ENCODE measurements around the gene PSMD1.
"Not testable (repeated sequence)": the region's sequence is repeated elsewhere in the genome, so short reads cannot be mapped to it uniquely, and the experiment has no call there.

Gene PSMD1

GRCh38 chr2:231188506-231189170 lies 132.0 kb downstream of the PSMD1 start:
- no peak for DNase-seq

GRCh38 chr2:231189171-231189530 lies 132.5 kb downstream of the PSMD1 start:
- no peak for DNase-seq

DNA sequence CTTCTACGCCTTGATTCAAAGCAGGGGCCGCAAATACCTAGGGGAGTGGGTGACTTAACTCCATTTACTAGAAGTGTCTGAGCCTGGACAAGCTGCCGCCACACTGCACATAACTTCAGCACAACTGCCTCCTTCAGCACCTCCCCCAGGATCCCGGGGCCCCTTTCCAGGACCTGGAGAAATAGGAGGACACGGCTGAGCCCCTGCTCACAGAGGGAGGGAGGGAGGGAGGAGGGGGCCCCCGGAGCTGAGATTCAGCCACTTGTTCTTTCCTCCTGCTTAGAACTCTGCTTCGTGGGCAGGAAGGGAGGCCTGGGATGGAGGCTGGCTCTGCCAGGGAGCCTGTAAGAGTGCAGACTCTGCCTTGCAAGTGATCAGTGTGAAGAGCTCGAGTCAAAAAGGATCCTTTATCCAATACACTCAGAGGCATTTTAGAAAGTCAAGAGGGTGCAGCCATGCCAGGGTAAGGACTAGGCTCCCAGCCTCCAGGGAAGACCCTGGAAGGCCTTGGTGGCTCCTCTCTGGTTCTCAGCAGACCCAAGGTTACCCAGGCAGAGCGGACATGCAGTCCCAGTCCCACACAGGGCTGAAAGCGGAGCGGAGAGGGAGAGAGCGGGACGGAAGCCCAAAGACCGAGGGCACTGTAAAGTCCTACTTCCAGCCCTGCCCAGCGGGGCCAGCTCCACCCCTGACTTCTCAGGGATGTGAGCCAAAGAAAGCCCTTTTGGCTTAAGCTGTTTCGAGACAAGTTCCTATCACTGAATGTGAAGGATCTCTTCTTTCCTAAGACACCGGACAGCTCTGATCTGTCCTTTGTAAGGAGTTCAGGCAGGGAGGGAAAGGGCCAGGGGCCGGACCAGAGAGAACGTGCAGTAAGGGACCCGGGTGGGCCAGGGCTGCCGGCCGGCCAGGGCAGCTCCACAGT lies 133.2 kb downstream of the PSMD1 start:
- no peak for DNase-seq

GRCh38 chr2:231190531-231191197 lies 134.0 kb downstream of the PSMD1 start:
- DNase-seq = no peak

DNA sequence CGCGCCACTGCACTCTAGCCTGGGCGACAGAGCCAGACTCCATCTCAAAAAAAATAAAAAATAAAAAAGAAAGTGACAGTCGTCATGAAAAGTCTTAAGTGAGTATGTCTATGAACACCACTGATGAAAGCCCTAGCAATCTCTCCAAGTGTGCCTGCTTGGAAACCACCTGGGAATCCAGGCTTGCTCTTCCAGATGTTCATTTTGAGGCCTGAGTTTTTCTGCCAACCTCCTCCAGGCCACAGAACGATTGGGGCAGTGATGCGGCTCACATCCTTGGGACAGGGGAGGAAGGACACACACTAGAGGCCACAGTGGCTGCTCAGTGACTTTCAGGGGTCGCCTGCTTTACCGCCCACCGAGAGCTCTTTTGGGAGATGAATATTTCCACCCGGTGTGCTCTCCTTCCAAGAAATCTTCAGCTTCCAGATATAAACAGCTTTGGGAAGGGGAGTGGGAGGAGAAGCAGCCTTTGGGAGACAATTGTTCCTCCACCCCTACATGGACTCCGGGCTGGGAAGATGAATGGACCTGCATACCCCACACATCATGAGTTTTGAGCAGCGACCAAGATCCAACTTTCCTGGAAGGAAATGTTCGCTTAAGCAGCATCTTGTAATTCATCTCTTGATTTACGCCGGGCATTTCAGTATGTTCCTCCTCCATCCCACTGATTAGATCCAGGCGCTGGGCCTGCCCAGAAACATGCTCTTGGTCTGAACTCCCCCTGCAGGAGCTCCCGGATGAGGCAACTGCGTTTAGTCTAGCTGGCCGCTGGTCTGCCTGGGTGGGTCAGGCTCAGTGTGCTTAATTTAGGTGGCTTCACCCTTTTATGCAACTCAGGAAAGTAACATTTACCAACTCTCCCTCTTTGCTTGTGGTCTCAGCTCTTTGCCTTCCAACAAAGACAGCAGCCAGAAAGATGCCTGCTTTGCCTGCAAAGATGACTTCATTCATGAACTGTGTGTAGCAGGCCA lies 135.5 kb downstream of the PSMD1 start:
- DNase-seq = no peak

GRCh38 chr2:231193216-231193615 lies 136.5 kb downstream of the PSMD1 start:
- DNase-seq = no peak

DNA sequence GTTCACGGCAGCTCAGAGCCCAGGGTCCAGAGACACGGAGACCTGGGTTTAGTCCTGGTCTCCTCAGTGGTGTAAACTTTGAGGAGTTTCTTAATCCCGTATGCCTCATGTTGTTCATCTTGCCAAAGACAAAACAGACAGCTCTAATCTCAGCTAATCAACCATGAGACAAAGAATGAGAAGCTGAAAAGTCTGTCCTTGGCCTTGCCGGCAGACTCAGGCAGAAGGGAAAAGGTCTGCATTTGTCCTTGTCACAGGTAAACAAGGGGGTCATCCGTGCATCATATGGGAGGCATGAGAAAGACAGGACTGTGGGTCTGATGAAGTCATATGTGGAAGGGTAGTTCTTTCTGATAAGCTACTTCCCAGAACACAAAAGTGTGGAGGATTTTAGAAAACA lies 139.9 kb downstream of the PSMD1 start:
- no peak for DNase-seq

DNA sequence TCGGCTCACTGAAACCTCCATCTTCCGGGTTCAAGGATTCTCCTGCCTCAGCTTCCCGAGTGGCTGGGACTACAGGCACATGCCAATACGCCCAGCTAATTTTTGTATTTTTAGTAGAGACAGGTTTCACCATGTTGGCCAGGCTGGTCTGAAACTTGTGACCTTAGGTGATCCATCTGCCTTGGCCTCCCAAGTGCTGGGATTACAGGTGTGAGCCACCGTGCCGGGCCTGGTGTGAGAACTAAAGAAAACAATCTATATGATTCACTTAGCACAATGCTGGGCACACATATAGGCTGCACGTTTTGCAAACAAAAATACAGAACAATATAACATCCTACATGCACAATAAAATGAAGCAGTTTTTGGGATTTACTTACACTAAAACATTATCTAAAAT lies 140.5 kb downstream of the PSMD1 start:
- not testable (repeated sequence) for DNase-seq

- DNase-seq = no peak
Measured at GRCh38 chr2:231197706-231198290, 141.1 kb downstream of the PSMD1 start.

DNA sequence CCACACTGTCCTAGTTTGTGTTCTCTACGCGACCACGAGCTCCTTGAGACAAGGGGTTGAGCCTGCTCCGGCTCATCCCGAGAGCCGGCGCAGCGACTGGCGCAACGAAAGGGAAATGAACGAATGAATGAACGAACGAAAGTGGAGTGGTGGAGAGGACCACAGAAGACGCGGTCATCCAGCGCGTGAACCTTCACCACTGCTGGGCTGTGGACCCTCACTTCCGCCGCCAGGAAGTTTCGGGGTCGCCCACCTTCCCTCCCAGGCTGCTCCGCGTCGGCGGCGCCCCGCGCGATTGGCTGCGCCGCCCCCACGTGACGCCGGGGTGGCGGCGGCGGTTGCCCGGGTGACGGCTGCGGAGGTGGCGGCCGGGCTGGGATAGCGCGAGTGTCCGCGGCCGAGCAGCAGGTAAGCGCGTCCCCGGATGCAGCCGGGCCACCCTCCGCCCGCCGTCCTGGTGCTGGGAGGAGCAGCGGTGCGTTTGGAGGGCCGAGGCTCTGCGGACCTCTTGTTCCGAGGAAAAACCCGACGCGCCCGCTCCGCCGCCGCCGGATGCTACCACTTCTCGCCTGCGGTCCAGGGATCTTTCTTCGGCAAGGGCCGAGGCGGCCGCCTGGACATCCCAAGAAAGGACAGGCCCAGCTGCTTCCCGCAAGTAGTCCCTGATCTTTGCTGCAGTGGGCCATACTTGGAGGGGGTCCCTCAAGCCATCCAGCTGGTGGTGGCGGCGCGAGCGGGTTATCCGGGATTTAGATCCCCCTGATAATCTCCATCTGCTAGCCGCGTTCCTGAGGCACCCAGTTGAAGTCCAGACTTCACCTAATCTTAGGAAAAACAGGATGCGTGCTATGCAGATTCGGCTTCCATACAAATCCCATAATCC lies 141.9 kb downstream of the PSMD1 start, which contains the start of gene ARMC9:
Gene ARMC9, plus strand, starts transcription at position 341 of the 883 bp plus-strand sequence. CDS start 7,608 bp downstream, outside the sequence.
- DNase-seq = peak; percentile 28

DNA sequence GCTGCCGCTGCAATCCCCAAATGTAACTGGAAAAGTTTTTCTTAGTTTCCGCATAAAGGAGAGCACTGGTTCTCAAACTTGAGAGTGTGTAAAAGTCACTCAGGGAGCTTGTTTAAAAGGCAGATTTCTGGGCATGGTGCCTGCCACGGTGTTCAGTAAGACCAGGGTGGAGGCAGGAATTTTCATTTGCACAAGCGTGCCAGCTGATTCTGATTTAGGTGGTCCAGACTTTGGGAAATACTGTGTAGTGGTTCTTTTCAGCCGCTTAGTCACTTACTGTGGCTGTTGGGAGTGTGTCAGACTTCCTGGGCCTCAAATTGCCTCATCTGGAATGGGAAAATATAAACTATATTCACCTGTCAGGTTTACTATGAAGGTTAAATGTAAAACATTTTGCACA lies 142.6 kb downstream of the PSMD1 start:
- no peak for DNase-seq

DNA sequence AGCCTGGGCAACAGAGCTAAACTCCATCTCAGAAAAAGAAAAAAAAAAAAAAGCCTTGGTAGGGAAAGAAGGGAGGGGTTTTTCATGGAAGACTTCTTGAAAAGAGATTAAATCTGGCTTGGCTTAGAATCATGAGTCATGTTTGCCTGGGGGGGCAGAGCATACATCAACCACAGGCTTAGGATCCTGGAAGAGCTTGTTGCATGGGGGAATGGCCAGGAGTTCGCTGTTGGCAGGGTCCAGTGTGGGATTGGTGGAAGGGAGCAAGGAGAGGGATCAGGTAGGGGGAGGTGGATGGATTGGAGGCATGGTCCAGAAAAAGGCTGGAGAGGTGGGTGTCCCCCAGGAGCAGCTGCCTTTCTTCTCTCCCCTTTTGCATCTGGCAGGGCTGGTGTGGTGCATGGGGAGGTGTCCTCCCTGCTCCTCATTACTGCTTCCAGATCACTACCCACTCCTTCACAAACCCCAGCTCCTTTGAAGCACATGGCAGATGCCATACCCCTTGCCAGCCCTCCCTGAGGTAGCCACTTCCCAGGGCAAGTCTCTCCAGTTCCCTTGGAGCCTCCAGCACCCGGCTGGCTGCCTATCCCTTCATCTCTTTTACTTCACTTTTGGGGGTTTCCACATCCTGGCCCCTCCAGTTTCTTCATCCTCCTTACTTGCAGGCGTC lies 144.3 kb downstream of the PSMD1 start:
- DNase-seq = no peak

- no peak for DNase-seq
Measured at GRCh38 chr2:231201475-231201814, 144.8 kb downstream of the PSMD1 start.

DNA sequence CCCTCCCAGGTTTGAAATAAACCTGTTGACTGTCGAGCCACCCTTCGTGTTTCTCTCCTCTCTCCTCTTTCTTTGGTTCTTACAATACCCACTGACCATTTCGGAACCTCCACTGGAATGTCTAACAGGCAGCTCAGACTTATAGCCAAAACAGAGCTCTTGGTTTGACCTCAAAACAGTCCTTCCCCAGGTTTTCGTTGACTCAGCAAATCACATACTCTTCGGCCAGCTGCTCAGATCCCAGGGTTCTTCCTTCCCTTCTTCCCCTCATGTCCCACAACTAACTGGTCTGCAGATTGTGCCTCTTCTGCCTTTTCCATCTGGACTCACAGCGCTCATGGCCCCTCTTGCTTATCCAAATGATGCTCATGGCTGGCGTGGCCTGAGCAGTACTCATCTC lies 146.4 kb downstream of the PSMD1 start:
- DNase-seq = no peak

DNA sequence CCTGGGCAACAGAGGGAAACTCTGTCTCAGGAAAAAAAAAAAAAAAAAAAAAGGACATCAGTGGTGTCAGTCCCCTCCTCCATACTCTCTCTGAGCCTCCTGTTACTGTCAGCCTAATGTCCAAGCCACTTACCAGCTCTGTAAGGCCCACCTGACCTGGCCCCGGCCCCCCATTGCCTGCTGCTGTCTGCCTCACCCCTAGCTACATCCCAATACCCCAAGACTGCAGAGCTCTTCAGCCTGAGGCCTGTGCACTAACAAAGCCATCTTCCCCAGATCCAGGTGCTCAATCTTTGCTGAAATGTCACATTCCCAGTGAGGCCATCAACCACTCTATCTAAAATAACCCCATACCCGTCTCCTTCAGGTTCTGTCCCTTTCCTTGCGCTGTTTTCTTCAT lies 147.5 kb downstream of the PSMD1 start:
- no peak for DNase-seq

DNA sequence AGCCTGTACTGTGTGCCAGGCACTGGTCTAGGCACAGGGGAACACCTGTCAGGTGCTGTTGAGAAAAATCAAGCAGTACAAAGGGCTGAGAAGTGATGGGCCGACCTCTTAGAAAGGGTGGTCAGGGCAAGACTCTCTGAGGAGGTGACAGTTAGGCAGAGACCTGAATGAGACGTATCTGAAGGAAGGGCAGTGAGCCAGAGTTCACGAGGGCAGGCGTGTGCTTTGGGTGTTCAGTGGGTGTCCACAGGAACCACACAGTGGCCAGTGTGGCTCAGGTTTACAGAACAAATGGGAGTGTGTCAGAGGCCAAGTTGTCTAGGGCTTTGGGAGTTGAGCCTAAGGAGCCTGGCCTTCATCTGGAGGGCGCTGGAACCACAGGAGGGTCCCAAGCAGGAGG lies 147.9 kb downstream of the PSMD1 start:
- no peak for DNase-seq

DNA sequence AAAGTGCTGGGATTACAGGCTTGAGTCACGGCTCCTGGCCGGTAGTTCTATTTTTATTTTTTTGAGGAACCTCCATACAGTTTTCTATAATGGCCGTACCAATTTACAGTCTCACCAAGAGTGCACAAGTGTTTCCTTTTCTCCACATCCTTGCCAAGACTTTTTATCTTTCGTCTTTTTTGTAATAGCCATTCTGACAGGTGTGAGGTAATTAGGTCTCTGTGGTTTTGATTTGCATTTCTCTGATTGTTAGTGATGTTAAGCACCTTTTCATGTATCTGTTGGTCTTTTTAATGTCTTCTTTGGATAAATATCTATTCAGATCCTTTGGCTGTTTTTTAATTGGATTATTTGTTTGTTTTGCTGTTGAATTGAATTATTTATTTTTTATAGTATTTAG lies 151.1 kb downstream of the PSMD1 start:
- no peak for DNase-seq

DNA sequence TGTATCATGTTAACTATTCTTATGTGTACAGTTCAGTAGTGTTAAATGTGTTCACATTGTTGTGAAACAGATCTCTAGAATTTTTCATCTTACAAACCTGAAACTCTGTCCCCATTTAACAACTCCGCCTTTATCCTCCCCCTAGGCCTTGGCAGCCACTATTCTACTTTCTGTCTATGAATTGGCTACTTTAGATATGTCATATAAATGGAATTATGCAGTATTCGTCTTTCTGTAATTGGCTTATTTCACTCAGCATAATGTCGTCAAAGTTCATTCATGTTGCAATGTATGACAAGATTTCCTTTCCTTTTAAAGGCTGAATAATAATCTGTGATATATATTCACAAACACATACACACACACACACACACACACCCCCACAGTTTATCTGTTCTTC lies 154.1 kb downstream of the PSMD1 start:
- DNase-seq = no peak

GRCh38 chr2:231211486-231211885 lies 154.8 kb downstream of the PSMD1 start:
- no peak for DNase-seq

DNA sequence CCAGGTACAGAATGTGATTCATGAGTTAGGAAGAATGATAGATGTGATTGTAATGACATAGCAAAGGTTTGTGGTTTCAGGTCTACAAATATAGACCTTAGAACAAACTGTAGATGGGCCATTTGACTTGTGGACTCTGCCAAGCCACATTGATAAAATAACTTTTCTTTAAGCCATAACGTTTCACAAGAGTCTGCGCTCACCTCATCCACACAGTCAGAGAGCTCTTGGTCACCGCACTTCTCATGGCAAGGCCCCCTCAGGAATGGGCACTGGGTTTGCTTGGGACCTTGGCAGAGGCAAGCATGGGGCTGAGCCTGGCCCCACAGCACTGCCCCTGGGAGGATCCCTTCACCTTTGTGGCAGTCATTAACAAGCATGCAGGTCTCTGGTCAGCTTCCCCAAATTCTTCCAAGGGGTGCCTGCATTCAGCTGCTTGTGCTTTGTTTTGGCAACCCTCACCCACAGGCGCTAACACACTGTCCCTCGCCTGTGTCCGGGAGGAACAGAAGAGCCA lies 155.7 kb downstream of the PSMD1 start:
- no peak for DNase-seq
